HG03378 (cell line): ENCODE data around the gene ZNF665.
"Not testable (repeated sequence)": the region's sequence is repeated elsewhere in the genome, so short reads cannot be mapped to it uniquely, and the experiment has no call there.

Experiments used
- ATAC-seq: cut with Tn5 transposase; IDR thresholded peaks from one replicate; pipeline ENCODE4 v1.9.1; 2021; ENCODE audit warnings: mild to moderate bottlenecking, moderate library complexity; ENCODE audit not compliant: unreplicated experiment

ZNF665 gene

GRCh38 chr19:53158119-53158656 is 35.0 kb downstream of the ZNF665 start:
- ATAC-seq = no peak

- no peak for ATAC-seq
Measured at GRCh38 chr19:53157626-53158025, 35.5 kb downstream of the ZNF665 start.

GRCh38 chr19:53156850-53157249 is 36.3 kb downstream of the ZNF665 start:
- no peak for ATAC-seq

DNA sequence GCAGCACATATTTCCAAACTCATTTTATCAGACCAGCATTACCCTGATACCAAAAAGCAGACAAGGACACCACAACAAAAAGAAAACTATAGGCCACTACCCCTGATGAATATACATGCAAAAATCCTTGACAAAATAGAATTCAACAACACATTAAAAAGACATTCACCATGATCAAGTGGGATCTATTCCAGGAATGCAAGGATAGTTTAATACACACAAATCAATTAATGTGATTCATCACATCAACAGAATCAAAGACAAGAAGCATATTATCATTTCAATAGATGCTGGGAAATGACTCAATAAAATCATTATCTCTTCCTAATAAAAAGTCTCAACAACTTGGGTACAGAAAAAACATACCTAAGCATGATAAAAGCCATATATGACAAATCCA is 45.5 kb downstream of the ZNF665 start:
- ATAC-seq = no peak

DNA sequence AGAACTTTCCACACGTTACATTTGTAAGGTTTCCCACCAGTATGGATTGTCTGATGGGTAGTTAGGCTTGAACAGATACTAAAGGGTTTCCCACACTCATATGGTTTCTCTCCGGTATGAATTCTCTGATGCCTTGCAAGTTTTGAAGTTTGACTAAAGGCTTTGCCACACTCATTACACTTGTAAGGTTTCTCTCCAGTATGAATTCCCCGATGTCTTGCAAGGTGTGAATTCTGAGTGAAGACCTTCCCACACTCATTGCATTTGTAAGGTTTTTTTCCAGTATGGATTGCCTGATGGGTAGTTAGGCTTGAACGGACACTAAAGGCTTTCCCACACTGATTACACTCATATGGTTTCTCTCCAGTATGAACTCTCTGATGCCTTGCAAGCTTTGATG is 52.8 kb downstream of the ZNF665 start:
- ATAC-seq = no peak

- ATAC-seq = no peak
Measured at GRCh38 chr19:53136432-53136831, 56.7 kb downstream of the ZNF665 start.

- no peak for ATAC-seq
Measured at GRCh38 chr19:53132141-53132991, 60.8 kb downstream of the ZNF665 start, which contains the start of gene ZNF415. Gene ZNF415, minus strand, starts transcription at chr19:53132910. Its CDS starts 10,234 bp downstream, at chr19:53122676.

DNA sequence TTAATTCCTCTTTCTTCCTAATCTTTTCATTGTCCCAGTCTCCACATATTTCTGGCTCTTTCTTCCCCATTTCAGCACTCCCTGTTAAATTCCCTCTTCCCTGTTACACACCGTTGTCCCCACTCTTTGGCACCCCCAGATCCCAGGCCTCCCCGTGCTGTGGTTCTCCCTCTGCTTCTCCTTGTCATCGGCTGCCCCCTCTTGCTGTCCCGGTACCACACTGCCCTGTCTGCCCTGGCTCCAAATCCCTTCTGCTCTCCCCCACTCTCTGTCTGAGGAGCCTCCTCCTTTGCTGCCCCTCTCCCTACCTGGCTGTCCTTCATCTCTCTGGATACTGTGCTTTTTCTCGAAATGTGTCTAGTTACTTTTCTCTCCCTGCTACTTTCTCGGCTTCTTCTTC is 61.4 kb downstream of the ZNF665 start:
- ATAC-seq = no peak

DNA sequence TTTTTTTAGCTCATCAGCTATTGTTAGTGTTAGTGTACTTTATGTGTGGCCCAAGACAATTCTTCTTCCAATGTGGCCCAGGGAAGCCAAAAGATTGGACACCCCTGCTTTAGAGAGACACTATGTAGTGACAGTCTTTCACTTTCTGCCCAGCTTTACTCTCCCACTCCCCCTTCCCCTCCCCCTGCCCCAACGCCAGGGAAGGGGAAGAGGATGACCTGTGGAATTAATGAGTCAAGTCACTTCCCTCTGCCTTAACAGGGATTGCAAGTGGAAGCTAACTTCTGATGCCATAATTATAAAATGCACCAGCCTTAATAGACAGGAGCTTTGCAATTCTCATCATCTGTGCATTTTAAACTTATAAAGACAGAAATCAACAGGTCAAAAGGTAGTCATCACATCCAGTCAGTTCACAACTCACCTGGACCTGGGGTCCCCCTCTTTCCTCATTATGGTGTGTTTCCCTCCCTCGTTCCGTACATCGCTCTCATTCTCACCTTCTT is 62.0 kb downstream of the ZNF665 start:
- ATAC-seq = no peak

- ATAC-seq = no peak
Measured at GRCh38 chr19:53130506-53130905, 62.7 kb downstream of the ZNF665 start.

- ATAC-seq = not testable (repeated sequence)
Measured at GRCh38 chr19:53126733-53127526, 66.2 kb downstream of the ZNF665 start.

GRCh38 chr19:53123400-53123799 is 69.8 kb downstream of the ZNF665 start:
- ATAC-seq = no peak
